Amniotic stem cell (primary cell): ENCODE measurements around the gene MROH9.
A peak's percentile ranks its signal among the peaks of the same experiment; 100 is the strongest.
"Not testable (repeated sequence)": the region's sequence is repeated elsewhere in the genome, so short reads cannot be mapped to it uniquely, and the experiment has no call there.

ENCODE experiments used
- DNase-seq: peaks from one replicate; lab custom pipeline; 2025; lab: John Stamatoyannopoulos, UW

Gene MROH9

GRCh38 chr1:170935231-170935630 lies at the start of gene MROH9:
TSS of gene MROH9 (plus strand) at chr1:170935534. CDS start at chr1:170945557, 10,023 bp downstream.
- DNase-seq, result no peak

DNA sequence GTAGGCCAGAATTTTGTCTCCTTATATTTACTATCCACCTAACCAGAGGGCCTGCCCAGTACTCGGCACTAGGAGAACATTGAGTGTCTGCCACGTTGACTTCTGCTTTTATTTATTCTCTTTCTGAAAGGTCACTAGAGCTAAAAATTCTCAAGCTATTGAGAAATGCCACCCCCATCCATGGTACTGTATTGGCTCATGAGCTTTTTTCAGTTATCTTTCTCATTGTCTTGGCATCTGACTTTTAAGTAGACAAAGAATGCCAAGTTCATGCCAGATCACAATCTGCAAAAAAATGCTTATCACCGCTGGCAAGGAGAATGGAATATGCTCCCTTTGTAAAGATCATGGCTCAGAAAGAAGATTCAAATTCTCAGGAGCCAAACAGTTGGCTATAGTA lies 49.8 kb upstream of the MROH9 start:
- no peak for DNase-seq

GRCh38 chr1:170886460-170886859 lies 48.9 kb upstream of the MROH9 start:
- no peak for DNase-seq

GRCh38 chr1:170887726-170888125 lies 47.6 kb upstream of the MROH9 start:
- no peak for DNase-seq

DNA sequence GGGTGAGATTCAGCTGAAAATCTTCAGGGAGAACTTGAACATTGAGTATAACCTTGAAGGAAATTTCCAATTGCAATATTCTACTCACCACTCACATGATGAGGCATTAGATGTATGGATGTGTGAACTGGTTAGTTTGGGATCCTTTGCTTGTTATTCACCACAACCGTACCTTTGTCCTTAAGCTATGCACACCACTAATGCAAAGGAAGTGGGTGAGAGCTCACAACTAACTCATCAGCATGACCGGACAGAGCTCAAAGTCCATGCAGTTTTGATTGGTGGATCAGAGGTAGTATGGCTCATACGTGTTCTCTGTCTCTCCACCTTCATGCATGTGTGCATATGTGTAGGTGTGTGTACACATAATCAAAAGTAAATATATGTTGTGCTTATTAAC lies 43.5 kb upstream of the MROH9 start:
- no peak for DNase-seq

DNA sequence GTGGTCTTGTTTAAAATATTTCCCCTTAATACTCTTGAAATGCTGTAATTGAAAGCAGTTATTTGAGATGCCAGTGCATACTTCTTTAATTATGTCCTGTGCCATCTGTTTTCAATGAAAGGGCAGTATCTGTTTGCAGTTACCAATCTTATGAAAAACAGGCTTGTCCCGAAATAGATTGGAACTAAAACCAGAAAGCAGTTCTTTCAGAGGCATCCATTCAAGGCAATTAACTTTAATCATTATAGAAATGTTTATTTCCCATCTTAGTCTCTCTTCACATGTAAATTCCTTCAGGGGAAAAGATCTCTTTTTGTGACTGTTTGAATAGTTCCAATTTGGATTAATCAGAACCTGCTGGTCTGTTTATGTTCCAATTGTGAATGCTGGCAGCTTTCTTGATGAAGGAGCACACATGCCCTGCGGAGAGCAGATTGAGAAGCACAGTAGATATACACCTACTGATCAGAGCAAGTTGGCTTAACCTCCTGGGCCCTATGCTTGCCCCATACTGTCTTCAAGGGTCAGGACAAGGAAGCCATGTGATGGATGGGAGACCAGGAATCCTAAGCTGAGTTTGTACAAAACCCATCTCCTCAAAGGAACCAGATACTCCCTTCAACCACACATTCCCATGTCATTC lies 41.6 kb upstream of the MROH9 start:
- DNase-seq, result no peak

- DNase-seq, result no peak
These were observed 31.4 kb upstream of the MROH9 start for GRCh38 chr1:170903961-170904360.

DNA sequence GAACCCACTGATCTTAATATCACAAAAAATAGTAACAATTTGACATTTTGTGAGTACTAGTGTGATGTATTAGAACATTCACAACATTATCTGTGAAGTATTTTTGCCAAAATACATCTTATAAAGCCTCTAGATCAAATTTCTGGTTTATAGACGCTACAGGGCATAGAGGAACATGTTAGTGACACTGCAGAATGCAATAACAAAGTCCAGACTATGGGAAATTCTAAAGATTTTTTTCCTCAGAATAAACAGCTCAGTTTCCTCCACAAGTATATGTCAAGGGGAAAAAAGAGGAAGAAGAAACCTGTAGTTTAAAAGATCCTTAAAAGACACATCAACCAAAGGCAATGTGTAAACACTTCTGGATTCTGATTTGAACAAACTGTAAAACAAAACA lies 26.4 kb upstream of the MROH9 start:
- DNase-seq, result no peak

- no peak for DNase-seq
These were observed 25.1 kb upstream of the MROH9 start for GRCh38 chr1:170910273-170910672.

- no peak for DNase-seq
These were observed 18.0 kb upstream of the MROH9 start for GRCh38 chr1:170917373-170917772.

DNA sequence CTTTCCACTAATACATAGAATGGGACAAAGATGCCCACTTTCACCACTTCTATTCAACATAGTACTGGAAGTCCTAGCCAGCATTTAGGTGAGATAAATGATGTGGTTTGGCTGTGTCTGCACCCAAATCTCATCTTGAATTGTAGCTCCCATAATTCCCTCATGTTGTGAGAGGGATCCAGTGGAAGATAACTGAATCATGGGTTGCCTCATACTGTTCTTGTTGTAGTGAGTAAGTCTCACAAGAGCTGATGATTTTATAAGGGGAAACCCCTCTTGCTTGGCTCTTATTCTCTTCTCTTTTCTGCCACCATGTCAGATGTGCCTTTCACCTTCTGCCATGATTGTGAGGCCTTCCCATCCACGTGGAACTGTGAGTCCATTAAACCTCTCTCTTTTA lies 10.7 kb upstream of the MROH9 start:
- not testable (repeated sequence) for DNase-seq

DNA sequence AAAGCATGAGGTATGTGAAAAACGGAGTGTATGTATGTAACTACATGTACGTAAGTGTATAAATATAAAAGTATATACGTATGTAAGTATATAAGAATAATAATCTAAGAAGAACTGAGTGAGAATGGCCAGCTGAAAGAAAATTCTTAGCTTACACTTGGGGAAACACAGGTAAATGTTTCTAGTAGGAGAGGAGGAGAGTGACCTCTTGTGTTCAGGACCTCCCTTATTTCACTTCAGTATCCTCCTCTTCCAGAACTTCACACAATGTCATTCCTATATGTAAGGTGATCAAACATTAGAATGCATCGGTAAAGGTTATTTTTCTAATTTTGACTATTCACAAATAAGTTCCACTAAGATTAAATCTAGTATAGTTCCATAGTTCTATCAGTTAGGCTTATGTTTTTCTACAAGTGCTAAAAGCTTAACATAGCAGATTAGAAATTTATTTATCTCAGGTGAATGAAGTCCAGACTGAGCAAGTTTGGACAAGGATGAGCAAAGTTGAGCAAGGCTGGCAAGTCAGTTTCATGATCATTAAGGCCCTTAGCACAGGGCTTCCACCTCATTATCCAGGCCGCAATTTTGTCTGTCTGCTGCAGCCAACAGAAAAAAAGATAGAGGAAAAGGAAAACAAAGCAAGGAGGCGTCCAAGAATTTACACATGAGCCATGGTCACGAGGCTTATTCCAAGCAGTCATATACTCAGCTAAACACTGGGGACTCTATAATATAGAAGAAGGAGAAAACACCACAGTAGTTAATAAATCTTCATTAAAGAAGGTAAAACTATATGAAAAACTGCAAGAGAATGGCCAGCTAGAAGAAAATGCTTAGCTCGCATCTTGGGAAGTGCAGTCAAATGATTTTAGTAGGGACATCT lies 7.1 kb upstream of the MROH9 start:
- no peak for DNase-seq

- DNase-seq, result peak; percentile 34
These were observed 5.9 kb upstream of the MROH9 start for GRCh38 chr1:170929412-170929834.

- peak; percentile 50 for DNase-seq
These were observed 5.3 kb upstream of the MROH9 start for GRCh38 chr1:170929835-170930554.

DNA sequence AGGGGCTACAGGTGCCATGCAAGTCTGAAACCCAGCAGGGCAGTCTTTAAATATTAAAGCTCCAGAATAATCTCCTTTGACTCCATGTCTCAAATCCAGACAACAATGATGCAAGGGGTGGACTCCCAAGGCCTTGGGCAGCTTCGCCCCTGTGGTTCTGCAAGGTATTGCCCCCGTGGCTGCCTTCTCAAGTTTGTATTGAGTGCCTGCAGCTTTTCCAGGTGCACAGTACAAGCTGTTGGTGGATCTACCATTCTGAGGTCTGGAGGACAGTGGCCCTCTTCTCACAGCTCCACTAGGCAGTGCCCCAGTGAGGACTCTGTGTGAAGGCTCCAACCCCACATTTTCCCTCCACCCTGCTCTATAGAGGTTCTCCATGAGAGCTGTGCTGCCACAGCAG lies 3.7 kb upstream of the MROH9 start:
- no peak for DNase-seq

DNA sequence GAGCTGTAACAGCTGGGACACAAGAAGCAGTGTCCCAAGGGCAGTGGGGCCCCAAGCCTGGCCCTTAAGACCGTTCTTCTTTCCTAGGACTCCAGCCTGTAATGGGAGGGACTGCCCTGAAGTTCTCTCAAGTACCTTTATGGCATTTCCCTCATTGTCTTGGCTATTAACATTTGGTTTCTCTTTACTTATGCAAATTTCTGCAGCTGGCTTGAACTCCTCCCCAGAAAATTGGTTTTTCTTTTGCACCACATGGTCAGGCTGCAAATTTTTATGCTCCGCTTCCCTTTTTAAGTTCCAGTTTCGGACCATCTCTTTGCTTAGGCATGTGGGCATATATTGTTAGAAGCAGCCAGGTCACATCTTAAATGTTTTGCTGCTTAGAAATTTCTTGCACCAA lies 3.1 kb upstream of the MROH9 start:
- DNase-seq, result no peak

GRCh38 chr1:170938281-170938680 lies 2.9 kb downstream of the MROH9 start:
- DNase-seq, result no peak

- no peak for DNase-seq
These were observed 4.1 kb downstream of the MROH9 start for GRCh38 chr1:170939476-170939875.

DNA sequence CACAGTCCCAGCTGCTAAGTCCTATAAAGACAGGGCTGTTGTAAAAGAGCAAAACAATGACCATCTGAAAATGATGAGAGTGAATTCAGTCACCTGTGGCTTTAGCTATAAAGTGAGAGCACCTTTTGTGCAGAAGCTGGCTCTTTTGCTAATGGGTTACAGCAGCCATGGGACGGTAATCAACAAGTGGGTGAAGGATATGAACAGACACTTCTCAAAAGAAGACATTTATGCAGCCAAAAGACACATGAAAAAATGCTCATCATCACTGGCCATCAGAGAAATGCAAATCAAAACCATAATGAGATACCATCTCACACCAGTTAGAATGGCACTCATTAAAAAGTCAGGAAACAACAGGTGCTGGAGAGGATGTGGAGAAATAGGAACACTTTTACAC lies 16.4 kb downstream of the MROH9 start:
- not testable (repeated sequence) for DNase-seq

- no peak for DNase-seq
These were observed 24.1 kb downstream of the MROH9 start for GRCh38 chr1:170959385-170959784.

GRCh38 chr1:170964506-170964905 lies 29.2 kb downstream of the MROH9 start:
- DNase-seq, result no peak

DNA sequence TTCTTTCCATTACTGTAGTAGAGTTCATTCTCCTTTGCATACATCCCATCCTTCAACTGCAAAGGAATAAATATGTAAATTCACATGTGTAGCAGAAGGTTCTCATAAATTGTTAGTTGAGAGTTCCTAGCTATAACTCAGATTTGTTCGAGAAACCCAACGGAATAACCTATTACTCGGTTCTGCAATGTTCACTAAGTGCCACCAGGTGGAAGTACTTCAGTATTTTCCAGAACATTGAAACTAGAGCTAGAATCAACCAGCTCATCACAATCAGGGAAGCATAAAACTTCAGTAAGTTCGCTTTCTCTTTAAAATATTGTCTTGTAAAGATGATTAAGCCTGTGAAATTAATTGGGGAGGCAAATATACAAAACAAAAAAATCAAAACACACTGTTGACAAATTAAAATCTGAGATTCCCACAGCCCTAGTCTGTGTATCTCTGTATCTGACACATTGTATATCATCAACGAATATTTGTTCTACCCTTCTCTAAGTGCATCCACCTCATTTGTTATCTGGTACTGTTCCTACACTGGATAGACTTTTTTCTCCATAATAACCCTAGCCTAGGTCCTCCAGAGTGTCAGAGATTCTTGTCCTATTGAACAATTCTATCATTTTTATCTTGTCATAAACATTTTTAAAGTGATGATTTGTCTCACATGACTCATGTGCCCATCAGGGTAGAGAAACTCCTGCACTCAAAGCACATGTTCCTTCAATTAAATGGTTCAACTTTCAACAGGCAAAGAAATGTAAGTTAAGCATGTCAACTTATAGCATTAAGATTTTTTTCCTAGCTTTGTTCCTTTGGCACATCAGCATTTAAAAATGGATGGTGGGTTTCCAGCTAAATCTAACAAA lies 31.9 kb downstream of the MROH9 start:
- peak; percentile 38 for DNase-seq
